GM12878 (cell line): Measurements from ENCODE around the gene TCF7. TPM values are rescaled to one million over a fixed set of nuclear protein-coding genes. Genes with fewer than 3 reads are reported as not detected.

Experiments used
- CHD1 ChIP-seq: IDR thresholded peaks from 2 replicates; pipeline ENCODE4 v1.6.1; 2012; ENCODE audit warnings: low read depth, low read length, improper control_type of control experiment
- CHD2 ChIP-seq: IDR thresholded peaks from 2 replicates; pipeline ENCODE4 v1.6.1; 2011; ENCODE audit warnings: low read depth, low read length, improper control_type of control experiment, borderline replicate concordance
- DPF2 ChIP-seq: fragments of 450-650 bp; IDR thresholded peaks from 2 replicates; pipeline ENCODE4 v1.6.1; 2017; ENCODE audit warnings: mild to moderate bottlenecking
- E2F4 ChIP-seq: IDR thresholded peaks from 2 replicates; pipeline ENCODE4 v1.6.1; 2012; ENCODE audit warnings: low read depth, low read length, improper control_type of control experiment
- EGR1 ChIP-seq, 2 experiments: IDR thresholded peaks; 1 replicate in 1 of 2; 2 replicates in 1 of 2; pipeline ENCODE4 v1.6.1; 2011 to 2012; ENCODE audit warnings: low read depth in 2 of 2, low read length in 2 of 2, borderline replicate concordance in 1 of 2, mild to moderate bottlenecking in 1 of 2, moderate library complexity in 1 of 2
- EP300 ChIP-seq, 2 experiments: fragments of 150-350 bp in 1 of 2; IDR thresholded peaks; 2 replicates each; pipeline ENCODE4 v1.6.1; 2011 to 2012; ENCODE audit warnings: low read depth in 2 of 2, low read length in 2 of 2, borderline replicate concordance in 1 of 2, improper control_type of control experiment in 1 of 2, inconsistent platforms in 1 of 2; ENCODE audit not compliant: control insufficient read depth in 1 of 2
- ETV6 ChIP-seq, 2 experiments: fragments of 450-650 bp in 1 of 2; IDR thresholded peaks in 1 of 2; conservative IDR thresholded peaks in 1 of 2; 2 replicates each; pipeline ENCODE4 v1.6.1; 2014; ENCODE audit warnings: antibody characterized with exemption in 1 of 2, borderline replicate concordance in 1 of 2, low read depth in 1 of 2, mild to moderate bottlenecking in 1 of 2, moderate library complexity in 1 of 2
- HDAC6 ChIP-seq: fragments of 200-600 bp; sonication (generic); IDR thresholded peaks from one replicate; pipeline ENCODE4 v1.8.0; 2017; ENCODE audit warnings: antibody characterized with exemption; ENCODE audit not compliant: unreplicated experiment
- MTA2 ChIP-seq: fragments of 450-650 bp; IDR thresholded peaks from 2 replicates; pipeline ENCODE4 v1.6.1; 2016; ENCODE audit warnings: low read depth, mild to moderate bottlenecking, moderate library complexity
- NR2F1 ChIP-seq: fragments of 450-650 bp; conservative IDR thresholded peaks from 2 replicates; pipeline ENCODE4 v1.6.1; 2017; ENCODE audit warnings: mild to moderate bottlenecking
- POLR2AphosphoS2 ChIP-seq: IDR thresholded peaks from 2 replicates; pipeline ENCODE4 v1.6.1; 2011; ENCODE audit warnings: low read depth, mild to moderate bottlenecking, low read length, improper control_type of control experiment, moderate library complexity
- REST ChIP-seq: IDR thresholded peaks from 2 replicates; pipeline ENCODE4 v1.6.1; 2012; ENCODE audit warnings: mild to moderate bottlenecking, low read depth, low read length
- SMAD1 ChIP-seq: fragments of 450-650 bp; IDR thresholded peaks from 2 replicates; pipeline ENCODE4 v1.6.1; 2018; ENCODE audit warnings: mild to moderate bottlenecking, low read depth; ENCODE audit not compliant: partially characterized antibody
- TAF1 ChIP-seq: IDR thresholded peaks from 2 replicates; pipeline ENCODE4 v1.6.1; 2011; ENCODE audit warnings: mild to moderate bottlenecking, low read depth, low read length, borderline replicate concordance
- TCF12 ChIP-seq: IDR thresholded peaks from 2 replicates; pipeline ENCODE4 v1.6.1; 2011; ENCODE audit warnings: low read depth, mild to moderate bottlenecking, low read length
- TCF7 ChIP-seq: IDR thresholded peaks from 2 replicates; pipeline ENCODE4 v1.6.1; 2014; ENCODE audit warnings: antibody characterized with exemption, borderline replicate concordance
- WRNIP1 ChIP-seq: IDR thresholded peaks from 2 replicates; pipeline ENCODE4 v1.6.1; 2011; ENCODE audit warnings: low read depth, low read length, improper control_type of control experiment, borderline replicate concordance
- ZNF217 ChIP-seq: fragments of 450-650 bp; IDR thresholded peaks from 2 replicates; pipeline ENCODE4 v1.6.1; 2017; ENCODE audit warnings: antibody characterized with exemption, mild to moderate bottlenecking
- ZNF592 ChIP-seq: fragments of 450-650 bp; IDR thresholded peaks from 2 replicates; pipeline ENCODE4 v1.6.1; 2017; ENCODE audit warnings: mild to moderate bottlenecking, moderate library complexity
- ZSCAN29 ChIP-seq: fragments of 450-650 bp; IDR thresholded peaks from 2 replicates; pipeline ENCODE4 v1.6.1; 2017; ENCODE audit warnings: mild to moderate bottlenecking, moderate library complexity
- polyA plus RNA-seq, 11 experiments: library from polyadenylated mRNA; depleted of rRNA in 4 of 11; unstranded in 6 of 11; stranded (reverse) in 5 of 11; fragments of >200 nt; fragmentation: Nextera tagmentation in 4 of 11; fragmentation: Illumina TruSeq in 1 of 11; extraction: Ambion mirVana in 4 of 11; extraction: Trizol in 1 of 11; gene quantifications; 1 replicate in 1 of 11; 2 replicates in 10 of 11; pipeline versions ENCODE4 v1.2.1 to v1.2.3, GENCODE V29; 2011 to 2016; ENCODE audit warnings: inconsistent platforms in 2 of 11, missing spikeins in 2 of 11, low read depth in 1 of 11
- total RNA-seq, 4 experiments: library from RNA; depleted of rRNA in 3 of 4; stranded (reverse); fragments of >200 nt in 3 of 4; fragmentation: Illumina TruSeq in 1 of 4; extraction: Trizol in 1 of 4; gene quantifications; 2 replicates each; pipeline versions ENCODE4 v1.2.1 to v1.2.3, GENCODE V29; 2013 to 2021

The TCF7 gene
- total and polyA plus RNA-seq, 10 of the 15 experiments (the other 5 are each of a cell fraction or from before 2014, with no cell fraction given), result 10.0 to 60.2 (median 23.6) TPM

GRCh38 chr5:134125039-134126015 lies 10.8 kb downstream of the TCF7 start (continued):
- TF ChIP-seq NR2F1, result 0 out of 2 replicates have a peak, but pooled peaks have one; percentile 46
- no peak for TF ChIP-seq HDAC6
- no peak for TF ChIP-seq TAF1
- no peak for TF ChIP-seq ETV6 (conservative IDR thresholded peaks at IDR 0.05 in 1 of 2, IDR thresholded peaks at IDR 0.05 in 1 of 2; ENCODE audit: borderline replicate concordance in 1 of 2, low read depth in 1 of 2)
- TF ChIP-seq ZNF592, result no peak
- TF ChIP-seq ZNF217, result no peak
- 0 out of 4 replicates have a peak, but pooled peaks of 1 of the 2 experiments have one; percentile 11 for TF ChIP-seq EP300 (IDR thresholded peaks at IDR 0.05; ENCODE audit: borderline replicate concordance in 1 of 2, control insufficient read depth in 1 of 2, low read depth in 2 of 2, low read length in 2 of 2)
- TF ChIP-seq CHD1, result no peak
- TF ChIP-seq WRNIP1, result no peak
- TF ChIP-seq CHD2, result no peak
- no peak for TF ChIP-seq ZSCAN29
- TF ChIP-seq SMAD1, result no peak
- TF ChIP-seq MTA2, result no peak
- no peak; the same call in 1 of the 2 replicates for TF ChIP-seq TCF7
- peak in 1 of 2 experiments; percentile 33; a peak in 1 of 3 replicates for TF ChIP-seq EGR1 (IDR thresholded peaks at IDR 0.05; ENCODE audit: borderline replicate concordance in 1 of 2, low read depth in 2 of 2, low read length in 2 of 2)
- TF ChIP-seq DPF2, result peak; percentile 43; the same call in 1 of the 2 replicates
- TF ChIP-seq POLR2AphosphoS2, result no peak
- no peak for TF ChIP-seq TCF12
- TF ChIP-seq REST, result no peak
- no peak for TF ChIP-seq E2F4
